Ramos (cell line): Measurements from ENCODE around the gene SUGP1.

Experiments
- in situ Hi-C: fragments of 300-500 bp; cut with MboI; formaldehyde crosslinking; loops from one replicate; pipeline ENCODE4 v1.14.3; 2022; ENCODE audit warnings: low sequenced_read_pairs; ENCODE audit not compliant: unreplicated experiment

SUGP1 gene

GRCh38 chr19:19304186-19304965 is 15.9 kb downstream of the SUGP1 start:
- in situ Hi-C loops = no loop called here

GRCh38 chr19:19303411-19303810 is 16.9 kb downstream of the SUGP1 start:
- in situ Hi-C loops = no loop called here

GRCh38 chr19:19300613-19301012 is 19.7 kb downstream of the SUGP1 start:
- in situ Hi-C loops = no loop called here

DNA sequence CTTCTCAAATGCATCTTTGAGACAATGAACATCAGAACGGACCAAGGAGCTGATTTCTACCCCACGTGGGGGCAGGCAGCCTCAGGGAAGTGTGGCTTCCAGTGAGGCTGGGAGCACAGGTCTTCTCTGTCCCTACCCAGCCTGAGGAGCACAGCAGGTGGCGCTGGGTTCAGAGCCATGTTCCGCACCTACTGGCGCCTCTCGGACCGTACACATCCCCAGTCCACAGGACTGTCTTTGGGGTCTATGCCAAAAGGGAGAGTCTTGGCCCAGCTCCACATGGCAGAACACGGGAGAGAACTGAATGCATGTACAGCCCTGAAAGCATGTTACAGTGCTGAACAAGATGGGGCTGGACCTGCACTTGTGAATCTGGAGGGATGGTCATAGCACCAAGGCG is 22.6 kb downstream of the SUGP1 start:
- in situ Hi-C loops = no loop called here

DNA sequence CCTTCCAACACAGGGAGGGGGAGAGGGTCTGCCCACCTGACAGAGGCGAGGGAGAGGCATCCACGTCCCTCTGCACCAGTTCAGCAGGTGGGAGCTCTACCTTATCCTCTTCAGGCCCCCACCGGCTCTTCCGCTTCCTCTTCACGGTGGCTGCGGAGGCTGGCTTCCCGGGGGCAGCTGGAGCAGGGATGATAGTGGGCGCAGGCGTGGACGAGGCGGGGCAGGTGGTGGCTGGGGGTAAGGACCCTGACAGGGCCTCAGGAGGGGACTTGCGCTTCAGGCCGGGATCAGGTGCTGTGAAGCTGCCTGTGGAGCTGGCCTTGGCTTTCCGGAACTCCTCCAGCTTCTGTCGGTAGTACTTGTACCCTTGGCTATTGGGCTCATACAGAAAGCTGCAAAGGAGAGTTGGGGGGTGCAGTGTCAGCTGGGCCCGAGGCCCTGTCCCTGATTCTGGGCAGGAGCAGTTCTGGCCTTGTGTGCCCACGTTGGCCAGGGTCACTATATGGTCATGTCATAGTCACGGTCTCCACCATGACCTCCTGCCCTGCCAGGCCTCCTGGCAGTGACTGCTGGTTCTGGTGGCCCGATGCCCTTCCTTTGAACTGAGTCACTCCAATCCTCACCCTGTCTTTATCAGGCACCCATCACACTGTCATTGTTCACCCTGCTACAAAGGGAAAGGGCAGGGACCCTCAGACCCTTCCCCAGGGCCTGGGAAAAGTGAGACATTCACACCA is 23.2 kb downstream of the SUGP1 start:
- in situ Hi-C loops = no loop called here

- in situ Hi-C loops = no loop called here
Observed at GRCh38 chr19:19294914-19295313, 25.4 kb downstream of the SUGP1 start.

GRCh38 chr19:19292607-19293006 is 27.7 kb downstream of the SUGP1 start:
- in situ Hi-C loops = no loop called here

DNA sequence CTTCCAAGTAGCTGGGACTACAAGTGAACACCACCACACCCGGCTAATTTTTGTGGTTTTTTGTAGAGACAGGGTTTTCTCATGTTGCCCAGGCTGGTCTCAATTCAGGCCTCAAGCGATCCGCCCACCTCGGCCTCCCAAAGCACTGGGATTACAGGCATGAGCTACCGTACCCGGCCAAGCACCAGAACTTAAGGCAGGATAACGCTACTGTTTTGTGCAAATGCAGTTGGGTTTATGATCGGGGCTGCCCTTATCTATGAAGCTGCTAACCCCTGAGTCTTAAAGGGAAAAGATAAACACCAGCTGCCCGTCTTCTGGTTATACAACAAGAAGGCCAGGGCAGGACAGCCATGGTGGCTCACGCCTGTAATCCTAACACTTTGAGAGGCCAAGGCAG is 34.6 kb downstream of the SUGP1 start:
- in situ Hi-C loops = no loop called here

DNA sequence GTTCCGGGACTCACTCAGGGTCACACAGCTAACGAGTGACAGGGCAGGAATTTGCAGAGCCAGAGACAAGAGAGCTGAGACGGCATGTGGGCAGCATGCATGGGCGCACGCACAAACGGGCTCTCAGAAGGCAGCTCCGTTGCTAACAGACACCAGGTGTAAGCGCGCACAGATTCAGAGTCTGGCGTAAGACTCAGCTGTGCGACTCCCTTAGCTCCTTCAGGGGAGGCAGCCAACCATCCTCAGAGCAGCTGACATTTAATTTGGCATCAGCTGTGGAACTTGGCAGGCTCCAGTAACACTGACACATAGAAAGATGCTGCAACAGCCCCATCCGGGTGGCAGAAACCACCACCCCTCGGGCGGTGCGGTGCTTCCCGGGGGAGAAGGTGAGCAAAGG is 39.7 kb downstream of the SUGP1 start:
- in situ Hi-C loops = no loop called here

GRCh38 chr19:19279853-19280252 is 40.5 kb downstream of the SUGP1 start:
- in situ Hi-C loops = no loop called here

GRCh38 chr19:19279062-19279612 is 41.2 kb downstream of the SUGP1 start:
- in situ Hi-C loops = no loop called here

GRCh38 chr19:19278315-19278714 is 42.0 kb downstream of the SUGP1 start:
- in situ Hi-C loops = no loop called here

- in situ Hi-C loops = no loop called here
Observed at GRCh38 chr19:19276851-19277250, 43.5 kb downstream of the SUGP1 start.

- in situ Hi-C loops = no loop called here
Observed at GRCh38 chr19:19276386-19276785, 43.9 kb downstream of the SUGP1 start.

DNA sequence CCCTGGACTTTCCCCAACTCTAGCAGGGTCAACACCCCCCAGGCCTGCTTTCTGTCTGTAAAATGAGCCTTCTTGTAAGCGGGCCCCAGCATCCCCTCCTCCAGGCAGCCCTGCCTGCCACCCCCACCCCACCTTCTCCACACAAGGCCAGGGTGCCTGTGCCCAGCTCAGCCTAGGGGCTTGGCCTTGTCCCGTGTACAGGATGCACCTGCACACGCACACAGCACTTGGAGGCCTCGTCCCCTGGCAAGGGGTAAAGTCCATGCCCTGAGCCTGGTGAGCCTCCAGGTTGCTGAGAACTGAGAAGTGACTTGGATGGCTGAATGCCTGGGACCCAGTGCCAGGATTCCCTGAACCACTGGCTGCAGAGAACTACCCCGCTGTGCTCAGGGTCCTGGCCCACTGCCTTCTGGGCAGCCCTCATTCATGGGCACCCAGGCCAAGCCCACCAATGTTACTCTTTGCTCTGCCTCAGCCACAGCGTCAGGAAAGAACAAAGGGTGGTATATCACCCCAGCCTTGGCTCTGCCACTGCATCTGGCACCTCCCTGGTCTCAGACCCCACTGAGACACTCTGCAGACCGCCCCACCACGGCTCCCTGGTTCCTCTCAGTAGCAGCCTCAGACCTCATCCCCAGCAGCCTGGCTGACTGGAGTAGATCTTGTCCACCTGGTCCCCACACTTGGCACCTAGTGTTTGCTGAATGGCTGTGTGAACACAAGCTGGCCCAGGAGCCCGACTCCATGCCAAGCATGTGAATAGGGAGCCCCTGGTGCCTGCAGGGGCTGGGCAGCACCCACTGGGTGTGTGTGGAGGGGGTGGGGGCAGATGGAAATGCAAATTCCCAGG is 45.4 kb downstream of the SUGP1 start:
- in situ Hi-C loops = no loop called here

GRCh38 chr19:19274146-19274545 is 46.2 kb downstream of the SUGP1 start:
- in situ Hi-C loops = no loop called here

DNA sequence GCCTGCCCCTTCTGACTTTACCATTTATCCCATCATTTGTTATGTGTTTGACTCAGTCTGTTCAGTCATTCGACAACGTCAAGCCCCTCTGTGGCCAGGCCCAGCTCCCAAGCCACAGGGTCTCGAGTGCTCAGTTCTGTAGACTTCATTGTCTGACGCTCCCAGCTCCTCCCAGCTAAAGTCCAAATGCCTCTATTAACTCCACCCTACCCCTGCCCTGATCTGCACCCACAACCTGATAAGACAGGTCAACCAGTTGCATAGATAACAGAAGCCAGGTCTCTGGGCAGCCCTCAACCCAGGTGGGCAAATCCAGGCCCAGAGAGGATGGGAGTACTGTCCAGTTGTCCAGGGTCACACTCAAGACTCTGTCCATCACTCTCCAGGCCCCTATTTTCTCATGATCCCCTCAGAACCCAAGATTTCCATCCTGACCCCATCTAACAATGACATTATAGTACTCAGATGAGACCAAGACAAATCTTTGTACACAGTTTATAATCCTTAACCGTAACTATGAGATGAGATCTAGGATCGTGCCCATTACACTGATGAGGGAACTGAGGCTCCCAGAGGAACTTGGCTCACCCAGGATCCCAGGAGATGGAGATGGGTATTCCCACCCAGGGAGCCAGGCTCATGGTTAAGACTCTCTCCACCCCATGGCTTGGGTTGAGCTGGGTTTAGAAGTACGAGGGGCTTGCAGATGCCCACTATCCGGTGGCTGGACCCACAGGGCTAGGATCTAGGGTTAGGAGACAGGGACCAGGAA is 48.3 kb downstream of the SUGP1 start:
- in situ Hi-C loops = no loop called here

DNA sequence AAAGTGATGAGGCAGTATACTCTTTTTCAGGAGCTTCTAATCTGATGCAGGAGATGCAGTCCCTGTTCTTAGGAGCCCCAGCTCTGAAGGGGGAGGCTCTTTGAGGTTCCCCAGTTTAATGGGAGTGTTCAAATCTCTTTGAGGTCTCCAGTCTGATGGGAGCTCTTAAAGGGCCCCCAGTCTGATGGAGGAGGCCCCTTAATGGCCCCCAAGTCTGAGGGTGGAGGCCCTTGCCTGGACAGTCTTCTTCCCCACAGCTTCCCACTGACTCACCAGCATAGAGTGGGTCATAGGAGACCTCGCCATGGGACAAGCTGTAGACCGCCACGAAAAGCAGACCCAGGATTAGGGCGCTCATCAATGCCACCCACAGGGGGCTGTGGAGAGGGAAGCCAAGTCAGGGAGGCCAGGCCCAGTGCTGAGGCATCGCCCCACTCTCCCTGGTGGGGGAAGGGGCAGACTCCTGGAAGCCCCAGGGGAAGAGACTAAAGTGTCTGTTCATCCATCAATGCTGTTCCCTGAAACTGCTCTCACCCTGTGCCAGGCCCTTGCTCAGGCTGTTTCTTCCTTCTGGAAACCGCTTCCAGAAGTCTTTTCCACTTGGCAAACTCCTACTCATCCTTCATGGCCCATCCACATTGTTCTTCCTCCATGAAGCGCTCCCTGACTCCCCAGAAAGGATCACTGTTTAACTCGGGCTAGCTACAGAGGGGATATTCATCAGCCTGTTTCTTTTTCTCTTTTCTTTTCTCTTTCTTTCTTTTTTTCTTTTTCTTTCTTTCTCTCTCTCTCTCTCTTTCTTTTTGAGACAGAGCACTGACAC is 49.3 kb downstream of the SUGP1 start:
- in situ Hi-C loops = no loop called here
